ENCODE measurements around the gene RNF175.

DNA sequence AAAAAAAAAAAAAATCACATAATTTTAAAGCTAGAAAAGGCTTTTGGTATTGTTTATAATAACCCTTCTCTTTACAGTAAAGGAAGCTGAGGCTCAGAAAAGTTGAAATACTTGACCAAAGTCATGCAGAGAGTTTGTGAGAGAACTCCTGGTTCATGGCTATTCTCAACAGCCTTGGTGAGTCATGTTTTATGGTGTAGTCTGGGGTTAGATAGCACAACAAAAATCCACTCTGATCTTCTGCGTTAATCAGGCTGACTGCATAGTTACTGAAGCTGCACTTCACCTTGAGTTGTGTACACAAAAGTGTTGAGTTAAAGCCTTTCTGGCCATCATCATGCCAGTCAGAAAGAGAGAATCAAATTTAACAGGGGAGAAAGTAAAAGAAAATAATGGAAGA, 48.4 kb upstream of the RNF175 start:
- TF ChIP-seq, protein P1, sequence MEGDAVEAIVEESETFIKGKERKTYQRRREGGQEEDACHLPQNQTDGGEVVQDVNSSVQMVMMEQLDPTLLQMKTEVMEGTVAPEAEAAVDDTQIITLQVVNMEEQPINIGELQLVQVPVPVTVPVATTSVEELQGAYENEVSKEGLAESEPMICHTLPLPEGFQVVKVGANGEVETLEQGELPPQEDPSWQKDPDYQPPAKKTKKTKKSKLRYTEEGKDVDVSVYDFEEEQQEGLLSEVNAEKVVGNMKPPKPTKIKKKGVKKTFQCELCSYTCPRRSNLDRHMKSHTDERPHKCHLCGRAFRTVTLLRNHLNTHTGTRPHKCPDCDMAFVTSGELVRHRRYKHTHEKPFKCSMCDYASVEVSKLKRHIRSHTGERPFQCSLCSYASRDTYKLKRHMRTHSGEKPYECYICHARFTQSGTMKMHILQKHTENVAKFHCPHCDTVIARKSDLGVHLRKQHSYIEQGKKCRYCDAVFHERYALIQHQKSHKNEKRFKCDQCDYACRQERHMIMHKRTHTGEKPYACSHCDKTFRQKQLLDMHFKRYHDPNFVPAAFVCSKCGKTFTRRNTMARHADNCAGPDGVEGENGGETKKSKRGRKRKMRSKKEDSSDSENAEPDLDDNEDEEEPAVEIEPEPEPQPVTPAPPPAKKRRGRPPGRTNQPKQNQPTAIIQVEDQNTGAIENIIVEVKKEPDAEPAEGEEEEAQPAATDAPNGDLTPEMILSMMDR (IDR thresholded peaks at IDR 0.05), result no peak
- TF ChIP-seq POLR2A (IDR thresholded peaks at IDR 0.05), result no peak
